ENCODE results near the gene ST3GAL3. TPM values are rescaled to one million over a fixed set of nuclear protein-coding genes. Genes with fewer than 3 reads are reported as not detected.

The ST3GAL3 gene
- total and polyA plus RNA-seq, 2 of the 13 experiments (the other 11 are each of a cell fraction or from before 2014, with no cell fraction given), result 5.1 to 8.1 TPM

DNA sequence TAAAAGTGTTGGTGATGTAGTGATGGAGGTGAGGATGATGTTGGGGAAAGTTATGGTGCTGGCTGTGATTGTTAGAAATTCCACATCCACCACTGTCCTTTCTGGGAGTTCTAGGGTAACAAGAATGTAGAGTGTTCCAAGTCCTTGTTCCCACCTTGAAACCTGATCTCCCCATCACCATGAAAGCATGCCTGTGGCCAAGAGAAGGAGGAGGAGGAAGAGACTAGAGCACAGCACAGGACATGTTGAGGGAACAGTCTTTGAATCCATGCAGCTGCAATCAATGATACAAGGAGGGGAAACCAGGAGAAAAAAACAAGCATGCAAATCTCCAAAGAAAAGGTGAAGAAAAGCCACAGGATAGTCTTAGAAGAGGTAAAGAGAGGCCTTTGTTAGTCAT is 180.4 kb downstream of the ST3GAL3 start:
- H3K4me1 ChIP-seq (ENCODE audit: insufficient read depth, low read length), result no peaks in the 10 kb centered on the region
- no peaks in the 10 kb centered on the region for H4K20me1 ChIP-seq (ENCODE audit: insufficient read depth, low read length)
- no peaks in the 10 kb centered on the region; a peak in 1 of 5 replicates for H3K27me3 ChIP-seq (ENCODE audit: control insufficient read depth in 1 of 2, insufficient read depth in 2 of 2, low read length in 2 of 2)
- H3K9me3 ChIP-seq (ENCODE audit: low read length), result no peaks in the 10 kb centered on the region
- H3K9ac ChIP-seq (ENCODE audit: insufficient read depth, low read depth, low read length), result no peak overlapping the region
- H3K27ac ChIP-seq (ENCODE audit: extremely low read length, insufficient read depth, low read length), result no peak overlapping the region
- H3K4me3 ChIP-seq (replicated peaks in 1 of 3; ENCODE audit: insufficient read depth in 1 of 3, low read depth in 2 of 3, low read length in 3 of 3), result no peak overlapping the region
- H3K4me2 ChIP-seq (ENCODE audit: low read depth, low read length), result no peak overlapping the region
- no peak overlapping the region for H2AFZ ChIP-seq (ENCODE audit: low read length)
- BruUV-seq (replicated peaks), result no TSS peak
- in situ Hi-C loops (cut with HindIII; ENCODE audit: extremely low pct_ligation_motif_present, low pct_unique_long_range_greater_than_20kb) (no loop called here), intact Hi-C loops (cut with micrococcal nuclease; ENCODE audit: unreplicated experiment) (no loop called here)
- DNase-seq (ENCODE audit: low spot score), result no peak
- FAIRE-seq, result no peak
- TF ChIP-seq SUZ12 (IDR thresholded peaks at IDR 0.05; ENCODE audit: low read depth, low read length), result no peak
- TF ChIP-seq, protein P1, sequence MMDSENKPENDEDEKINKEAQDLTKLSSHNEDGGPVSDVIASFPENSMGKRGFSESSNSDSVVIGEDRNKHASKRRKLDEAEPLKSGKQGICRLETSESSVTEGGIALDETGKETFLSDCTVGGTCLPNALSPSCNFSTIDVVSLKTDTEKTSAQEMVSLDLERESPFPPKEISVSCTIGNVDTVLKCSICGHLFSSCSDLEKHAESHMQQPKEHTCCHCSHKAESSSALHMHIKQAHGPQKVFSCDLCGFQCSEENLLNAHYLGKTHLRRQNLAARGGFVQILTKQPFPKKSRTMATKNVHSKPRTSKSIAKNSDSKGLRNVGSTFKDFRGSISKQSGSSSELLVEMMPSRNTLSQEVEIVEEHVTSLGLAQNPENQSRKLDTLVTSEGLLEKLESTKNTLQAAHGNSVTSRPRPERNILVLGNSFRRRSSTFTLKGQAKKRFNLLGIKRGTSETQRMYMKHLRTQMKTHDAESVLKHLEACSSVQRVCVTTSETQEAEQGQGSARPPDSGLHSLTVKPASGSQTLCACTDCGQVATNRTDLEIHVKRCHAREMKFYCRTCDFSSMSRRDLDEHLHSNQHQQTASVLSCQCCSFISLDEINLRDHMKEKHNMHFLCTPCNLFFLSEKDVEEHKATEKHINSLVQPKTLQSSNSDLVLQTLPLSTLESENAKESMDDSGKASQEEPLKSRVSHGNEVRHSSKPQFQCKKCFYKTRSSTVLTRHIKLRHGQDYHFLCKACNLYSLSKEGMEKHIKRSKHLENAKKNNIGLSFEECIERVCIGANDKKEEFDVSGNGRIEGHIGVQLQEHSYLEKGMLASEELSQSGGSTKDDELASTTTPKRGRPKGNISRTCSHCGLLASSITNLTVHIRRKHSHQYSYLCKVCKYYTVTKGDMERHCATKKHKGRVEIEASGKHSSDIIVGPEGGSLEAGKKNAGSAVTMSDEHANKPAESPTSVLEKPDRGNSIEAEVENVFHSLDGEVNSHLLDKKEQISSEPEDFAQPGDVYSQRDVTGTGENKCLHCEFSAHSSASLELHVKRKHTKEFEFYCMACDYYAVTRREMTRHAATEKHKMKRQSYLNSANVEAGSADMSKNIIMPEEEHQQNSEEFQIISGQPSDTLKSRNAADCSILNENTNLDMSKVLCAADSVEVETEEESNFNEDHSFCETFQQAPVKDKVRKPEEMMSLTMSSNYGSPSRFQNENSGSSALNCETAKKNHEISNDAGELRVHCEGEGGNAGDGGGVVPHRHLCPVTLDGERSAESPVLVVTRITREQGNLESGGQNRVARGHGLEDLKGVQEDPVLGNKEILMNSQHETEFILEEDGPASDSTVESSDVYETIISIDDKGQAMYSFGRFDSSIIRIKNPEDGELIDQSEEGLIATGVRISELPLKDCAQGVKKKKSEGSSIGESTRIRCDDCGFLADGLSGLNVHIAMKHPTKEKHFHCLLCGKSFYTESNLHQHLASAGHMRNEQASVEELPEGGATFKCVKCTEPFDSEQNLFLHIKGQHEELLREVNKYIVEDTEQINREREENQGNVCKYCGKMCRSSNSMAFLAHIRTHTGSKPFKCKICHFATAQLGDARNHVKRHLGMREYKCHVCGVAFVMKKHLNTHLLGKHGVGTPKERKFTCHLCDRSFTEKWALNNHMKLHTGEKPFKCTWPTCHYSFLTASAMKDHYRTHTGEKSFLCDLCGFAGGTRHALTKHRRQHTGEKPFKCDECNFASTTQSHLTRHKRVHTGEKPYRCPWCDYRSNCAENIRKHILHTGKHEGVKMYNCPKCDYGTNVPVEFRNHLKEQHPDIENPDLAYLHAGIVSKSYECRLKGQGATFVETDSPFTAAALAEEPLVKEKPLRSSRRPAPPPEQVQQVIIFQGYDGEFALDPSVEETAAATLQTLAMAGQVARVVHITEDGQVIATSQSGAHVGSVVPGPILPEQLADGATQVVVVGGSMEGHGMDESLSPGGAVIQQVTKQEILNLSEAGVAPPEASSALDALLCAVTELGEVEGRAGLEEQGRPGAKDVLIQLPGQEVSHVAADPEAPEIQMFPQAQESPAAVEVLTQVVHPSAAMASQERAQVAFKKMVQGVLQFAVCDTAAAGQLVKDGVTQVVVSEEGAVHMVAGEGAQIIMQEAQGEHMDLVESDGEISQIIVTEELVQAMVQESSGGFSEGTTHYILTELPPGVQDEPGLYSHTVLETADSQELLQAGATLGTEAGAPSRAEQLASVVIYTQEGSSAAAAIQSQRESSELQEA (CRISPR knock-in tag; IDR thresholded peaks at IDR 0.05; ENCODE audit: not compliant biosample characterization), result no peak
- no peak for TF ChIP-seq ZNF460 (CRISPR knock-in tag; IDR thresholded peaks at IDR 0.05; ENCODE audit: borderline replicate concordance)
- TF ChIP-seq KDM5B (CRISPR knock-in tag; IDR thresholded peaks at IDR 0.05; ENCODE audit: borderline replicate concordance), result no peak
- TF ChIP-seq ZNF138 (CRISPR knock-in tag; IDR thresholded peaks at IDR 0.05; ENCODE audit: low read depth), result no peak
- no peak for TF ChIP-seq AGO2 (optimal IDR thresholded peaks at IDR 0.05; ENCODE audit: low read depth, low read length)
- TF ChIP-seq SP1 (IDR thresholded peaks at IDR 0.05), result no peak
- TF ChIP-seq SP1 (CRISPR knock-in tag; IDR thresholded peaks at IDR 0.05), result no peak
- no peak for TF ChIP-seq CCAR2 (optimal IDR thresholded peaks at IDR 0.05; ENCODE audit: low read depth, low read length)
- TF ChIP-seq ZNF160 (CRISPR knock-in tag; IDR thresholded peaks at IDR 0.05), result no peak
- no peak for TF ChIP-seq ZNF761 (CRISPR knock-in tag; conservative IDR thresholded peaks at IDR 0.05)
- TF ChIP-seq ZNF20 (CRISPR knock-in tag; IDR thresholded peaks at IDR 0.05), result no peak
- TF ChIP-seq ZNF383 (CRISPR knock-in tag; IDR thresholded peaks at IDR 0.05; ENCODE audit: borderline replicate concordance), result no peak
- no peak for TF ChIP-seq ZKSCAN8 (CRISPR knock-in tag; IDR thresholded peaks at IDR 0.05; ENCODE audit: borderline replicate concordance)
- TF ChIP-seq XRCC5 (optimal IDR thresholded peaks at IDR 0.05; ENCODE audit: low read length), result no peak
- TF ChIP-seq RBFOX2 (IDR thresholded peaks at IDR 0.05; ENCODE audit: low read depth, low read length), result no peak
- CTCF ChIA-PET (ENCODE audit: low intra/inter-chr PET ratio, low total read pairs), result no interaction called here
- no peak for ATAC-seq
- POLR2A ChIA-PET, result no interaction called here
- no peaks in the 10 kb centered on the region for H3K79me2 ChIP-seq (ENCODE audit: insufficient read depth, low read length)
- H3K36me3 ChIP-seq (replicated peaks in 1 of 2; ENCODE audit: control insufficient read depth in 1 of 2, insufficient read depth in 2 of 2, low read length in 2 of 2), result no peaks in the 10 kb centered on the region

All from HepG2 (cell line).